ENCODE measurements around the gene S100P.
"Not testable (repeated sequence)": the region's sequence is repeated elsewhere in the genome, so short reads cannot be mapped to it uniquely, and the experiment has no call there.

The S100P gene

DNA sequence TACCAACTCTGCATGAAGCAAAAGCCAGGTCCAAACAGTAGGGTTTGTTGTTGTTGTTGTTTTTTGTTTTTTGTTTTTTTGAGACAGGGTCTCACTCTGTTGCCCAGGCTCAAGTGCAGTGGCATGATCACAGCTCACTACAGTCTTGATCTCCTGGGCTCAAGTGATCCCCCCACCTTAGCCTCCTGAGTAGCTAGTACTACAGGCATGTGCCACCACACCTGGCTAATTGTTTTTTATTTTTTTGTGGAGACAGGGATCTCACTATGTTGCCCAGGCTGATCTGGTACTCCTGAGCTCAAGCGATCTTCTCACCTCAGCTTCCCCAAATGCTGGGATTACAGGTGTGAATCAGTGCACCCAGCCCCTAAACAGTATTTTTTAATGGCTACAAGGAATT, 6.2 kb downstream of the S100P start:
- no peak for DNase-seq

GRCh38 chr4:6701371-6701770, 7.7 kb downstream of the S100P start:
- DNase-seq: no peak

DNA sequence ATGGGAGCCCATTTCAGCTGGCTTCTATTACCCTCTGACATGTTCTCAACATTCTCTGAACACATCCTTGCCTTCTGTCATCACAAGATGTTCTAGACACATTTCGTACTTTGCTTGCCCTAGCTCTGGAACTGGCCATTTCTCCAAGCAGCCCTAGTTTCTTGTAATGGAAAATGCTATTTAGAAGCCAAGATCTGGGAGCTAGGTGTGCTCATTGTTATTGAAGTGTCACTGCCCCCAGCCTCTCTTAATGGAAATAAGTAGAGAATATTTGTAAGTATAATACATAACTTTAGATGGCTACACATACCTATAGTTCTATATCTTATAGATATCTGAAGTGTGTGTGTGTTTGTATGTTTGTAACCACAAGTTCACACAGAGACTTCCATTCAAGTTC, 9.1 kb downstream of the S100P start:
- DNase-seq: no peak

DNA sequence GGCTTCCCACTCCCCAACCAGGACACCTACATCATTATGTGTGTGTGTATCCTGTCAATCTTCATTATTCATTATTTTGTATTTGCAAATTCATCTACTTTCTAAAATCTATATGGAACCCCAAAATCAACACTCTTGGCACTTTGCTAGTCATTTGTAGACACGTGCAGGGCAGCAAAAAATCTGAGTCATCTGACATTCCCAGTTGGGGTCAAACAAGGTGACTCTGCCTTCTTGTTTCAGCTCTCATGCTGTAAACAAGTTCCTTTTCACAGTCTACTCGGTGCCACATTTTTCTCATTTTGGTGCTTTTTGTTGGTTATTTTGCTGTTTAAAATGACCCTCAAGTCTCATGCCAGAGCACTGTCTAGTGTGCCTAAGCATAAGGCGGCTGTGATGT, 10.1 kb downstream of the S100P start:
- DNase-seq: no peak

GRCh38 chr4:6705646-6706045, 12.0 kb downstream of the S100P start:
- DNase-seq: no peak

- no peak for DNase-seq
These were observed 12.5 kb downstream of the S100P start for GRCh38 chr4:6706173-6706572.

GRCh38 chr4:6709230-6710114, 15.8 kb downstream of the S100P start, which contains the start of gene MRFAP1L1:
MRFAP1L1 (minus strand) TSS chr4:6709865; CDS start chr4:6709629, 236 bp downstream.
- DNase-seq: peak; percentile 97 to 99

DNA sequence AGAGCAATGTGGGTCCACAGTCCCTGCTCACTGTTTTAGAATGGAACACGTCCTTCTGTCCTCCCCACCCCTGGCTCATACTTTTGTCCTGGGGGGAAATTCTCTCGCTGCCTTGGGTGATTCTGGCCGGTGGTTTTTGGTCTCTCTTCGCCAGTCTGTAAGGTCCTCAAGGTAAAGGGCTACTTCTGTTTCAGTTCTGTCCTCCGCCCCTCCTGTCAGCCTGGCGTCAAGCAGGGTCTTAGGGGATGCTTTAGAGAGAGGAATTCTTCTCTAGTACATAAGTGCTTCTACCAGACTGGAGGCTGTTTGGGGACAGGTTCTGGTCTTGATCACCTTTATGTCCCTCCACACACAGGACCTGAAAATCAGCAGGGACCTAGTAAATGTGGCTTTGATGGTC, 16.6 kb downstream of the S100P start:
- DNase-seq: no peak

DNA sequence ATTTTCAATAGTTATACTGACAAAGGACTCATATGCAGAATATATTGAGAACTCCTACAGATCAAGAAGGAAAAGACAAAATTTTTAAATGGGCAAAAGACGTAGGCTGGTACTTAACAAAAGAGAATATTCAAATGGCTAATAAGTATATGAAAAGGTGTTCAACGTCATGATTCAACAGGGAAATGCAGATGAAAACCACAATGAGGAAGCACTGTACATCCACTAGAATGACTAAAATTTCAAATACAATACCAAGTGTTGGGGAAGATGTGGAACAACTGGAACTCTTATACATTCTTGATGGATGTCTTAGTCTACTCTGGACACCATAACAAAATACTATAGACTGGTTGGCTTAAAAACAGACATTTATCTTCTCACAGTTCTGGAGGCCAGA, 17.3 kb downstream of the S100P start:
- no peak for DNase-seq

GRCh38 chr4:6714954-6715353, 21.3 kb downstream of the S100P start:
- no peak for DNase-seq

DNA sequence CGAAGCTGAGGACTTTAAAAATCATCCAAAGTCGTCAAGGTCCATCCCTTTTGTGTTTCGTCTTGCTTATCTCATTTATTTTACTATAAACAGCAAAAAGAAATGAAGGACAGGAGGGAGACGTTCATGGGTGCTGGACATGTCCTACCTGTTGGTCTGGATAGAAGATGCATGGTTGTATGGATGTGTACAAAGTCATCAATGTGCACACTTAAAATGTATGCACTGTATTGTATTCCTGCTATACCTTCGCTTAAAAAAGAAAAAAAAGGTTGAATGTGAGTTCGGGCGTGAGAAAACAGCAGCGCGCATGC, 22.0 kb downstream of the S100P start:
- no peak for DNase-seq

DNA sequence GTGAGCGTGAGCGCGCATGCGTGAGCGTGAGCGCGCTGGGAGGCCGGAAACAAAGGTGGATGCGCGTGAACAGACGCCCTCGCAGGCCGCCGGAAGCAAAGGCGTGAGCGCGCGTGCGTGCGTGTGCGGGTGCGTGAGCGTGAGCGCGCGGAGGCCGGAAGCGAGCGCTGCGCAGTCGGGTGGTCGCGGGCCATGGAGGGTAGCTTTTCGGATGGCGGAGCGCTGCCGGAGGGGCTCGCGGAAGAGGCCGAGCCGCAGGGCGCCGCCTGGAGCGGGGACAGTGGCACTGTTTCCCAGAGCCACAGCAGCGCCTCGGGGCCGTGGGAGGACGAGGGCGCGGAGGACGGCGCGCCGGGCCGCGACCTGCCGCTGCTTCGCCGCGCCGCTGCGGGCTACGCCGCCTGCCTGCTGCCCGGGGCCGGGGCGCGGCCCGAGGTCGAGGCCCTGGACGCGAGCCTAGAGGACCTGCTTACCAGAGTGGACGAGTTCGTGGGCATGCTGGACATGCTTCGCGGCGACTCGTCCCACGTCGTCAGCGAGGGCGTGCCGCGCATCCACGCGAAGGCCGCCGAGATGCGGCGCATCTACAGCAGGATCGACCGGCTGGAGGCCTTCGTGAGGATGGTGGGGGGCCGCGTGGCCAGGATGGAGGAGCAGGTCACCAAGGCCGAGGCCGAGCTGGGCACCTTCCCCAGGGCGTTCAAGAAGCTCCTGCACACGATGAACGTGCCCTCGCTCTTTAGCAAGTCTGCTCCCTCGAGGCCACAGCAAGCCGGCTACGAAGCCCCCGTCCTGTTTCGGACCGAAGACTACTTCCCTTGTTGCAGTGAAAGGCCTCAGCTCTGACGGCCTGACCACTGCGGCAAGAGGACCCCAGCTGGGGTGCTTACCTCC, 22.6 kb downstream of the S100P start, which contains the start of gene BLOC1S4:
Gene BLOC1S4 (plus strand): TSS at position 157 of the 894 bp plus-strand sequence. CDS start 36 bp downstream, at position 193.
- peak; percentile 92 to 95 for DNase-seq

DNA sequence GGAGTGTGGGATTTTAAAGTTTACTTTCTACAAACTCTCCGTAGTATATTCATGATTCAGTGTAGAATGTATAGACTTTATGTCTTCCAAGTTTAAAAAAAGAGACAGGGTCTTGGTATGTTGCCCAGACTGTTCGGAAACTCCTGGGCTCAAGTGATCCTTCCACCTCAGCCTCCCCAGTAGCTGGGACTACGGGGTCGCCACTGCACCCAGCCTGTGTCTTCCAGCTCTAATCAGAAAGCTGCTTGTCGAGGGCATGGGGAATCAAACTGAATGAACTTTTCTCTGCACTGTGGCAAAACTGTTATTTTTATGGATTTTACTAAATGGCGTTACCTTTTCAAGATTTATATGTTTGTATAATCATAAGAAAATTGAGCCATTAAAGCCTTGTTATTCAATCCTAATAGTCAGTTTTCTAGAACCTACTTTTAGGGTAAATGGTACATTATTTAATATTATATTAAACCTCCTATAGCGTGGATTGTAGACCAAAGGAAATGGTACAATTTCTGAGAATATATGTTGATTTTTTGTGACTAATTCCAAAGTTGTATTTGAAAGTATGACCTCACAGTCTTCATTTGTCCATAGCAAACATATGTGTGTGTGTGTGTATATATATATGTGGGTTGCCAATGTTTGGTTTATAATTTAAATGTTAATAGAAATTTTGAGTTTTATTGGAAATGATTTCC, 23.4 kb downstream of the S100P start:
- no peak for DNase-seq

DNA sequence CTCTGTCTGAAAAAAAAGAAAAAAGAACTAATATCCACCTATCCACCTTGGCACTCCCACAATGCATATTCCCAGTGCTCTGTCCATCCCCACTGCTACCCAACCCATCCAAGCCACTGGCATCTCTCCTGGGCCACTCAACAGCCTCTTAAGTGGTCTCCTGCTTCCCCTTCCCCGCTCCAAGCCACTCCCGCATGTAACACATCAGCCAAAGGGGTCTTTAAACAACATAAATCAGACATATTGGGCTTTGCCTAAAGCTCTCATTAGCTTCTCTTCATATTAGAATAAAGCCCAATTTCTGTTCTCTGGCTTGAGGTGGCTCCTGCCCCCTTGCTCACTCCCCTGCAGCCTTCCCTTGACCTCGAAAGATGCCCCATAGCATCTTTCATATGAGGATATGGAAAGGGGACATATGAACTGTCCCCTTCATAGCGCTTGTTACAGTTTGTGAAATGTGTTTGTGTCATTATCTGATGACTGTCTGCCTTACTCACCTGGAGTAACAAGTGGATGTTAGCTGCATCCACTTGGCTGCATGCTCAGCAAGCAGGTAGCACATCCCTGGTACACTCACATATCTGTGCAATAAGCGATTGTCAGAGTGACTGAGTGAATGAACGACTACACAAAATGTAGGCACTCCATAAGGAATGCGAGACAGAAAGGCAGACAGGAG, 25.4 kb downstream of the S100P start:
- no peak for DNase-seq

DNA sequence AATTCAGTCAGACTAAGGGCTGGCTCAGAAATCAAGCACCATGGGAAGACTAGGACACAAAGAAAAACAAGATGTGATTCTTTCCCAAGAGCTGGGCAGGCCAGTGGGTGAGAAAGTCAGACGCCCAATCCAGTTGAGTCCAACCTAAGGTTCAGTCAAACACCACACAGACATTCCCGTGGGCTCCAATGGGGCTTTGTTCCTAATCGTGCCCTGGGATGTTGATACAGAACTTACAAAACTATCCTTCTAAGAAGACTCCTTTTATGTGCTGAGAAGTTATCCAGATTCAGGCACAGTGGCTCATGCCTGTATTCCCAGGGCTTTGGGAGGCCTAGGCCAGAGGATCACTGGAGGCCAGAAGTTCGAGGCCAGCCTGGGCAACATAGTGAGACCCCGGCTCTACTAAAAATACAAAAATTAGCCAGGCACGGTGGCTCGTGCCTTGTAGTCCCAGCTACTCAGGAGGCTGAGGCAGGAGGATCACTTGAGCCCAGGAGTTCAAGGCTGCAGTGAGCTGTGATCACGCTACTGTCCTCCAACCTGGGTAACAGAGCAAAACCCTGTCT, 26.0 kb downstream of the S100P start:
- DNase-seq: no peak

- peak; percentile 69 to 74 for DNase-seq
These were observed 26.6 kb downstream of the S100P start for GRCh38 chr4:6720202-6720699.

DNA sequence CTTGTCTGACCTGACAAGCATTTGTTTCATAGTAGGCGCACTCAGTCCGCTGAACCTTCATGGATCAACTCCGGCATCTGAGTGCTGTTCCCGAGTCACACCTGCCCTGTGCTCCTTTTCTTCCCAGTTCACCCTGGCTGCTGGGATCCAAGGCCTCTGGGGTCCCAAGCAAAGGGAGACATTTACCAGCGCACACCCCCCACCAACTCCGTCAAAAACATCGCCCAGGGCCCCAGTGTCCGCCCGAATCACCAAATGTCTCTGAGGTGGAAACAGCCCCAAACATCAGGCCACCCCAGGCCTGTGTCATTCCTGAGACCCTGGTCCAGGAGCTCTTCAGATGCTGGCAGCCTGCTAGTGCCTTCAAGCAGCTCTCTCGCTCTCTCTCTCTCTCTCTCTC, 27.4 kb downstream of the S100P start:
- DNase-seq: no peak

GRCh38 chr4:6722891-6723290, 29.2 kb downstream of the S100P start:
- DNase-seq: no peak

DNA sequence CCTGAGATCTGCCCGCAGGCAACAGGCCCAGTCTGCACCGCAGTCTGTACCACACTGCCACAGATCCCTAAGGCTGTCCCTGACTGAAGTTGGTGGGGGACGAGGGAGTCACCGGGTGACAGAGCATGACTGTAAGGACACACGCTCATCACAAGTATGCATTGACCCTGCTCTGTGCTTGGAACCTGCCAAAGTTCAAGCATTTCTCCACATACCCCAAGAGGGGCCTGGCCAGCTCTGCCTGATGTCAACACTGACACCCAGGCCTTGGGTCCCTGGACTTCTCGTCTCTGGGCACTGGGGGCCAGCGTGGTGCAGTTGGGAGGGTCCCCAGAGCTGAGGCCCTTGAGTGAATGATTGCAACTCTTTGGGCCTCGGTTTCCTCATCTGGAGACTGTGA, 30.2 kb downstream of the S100P start:
- no peak for DNase-seq

- DNase-seq: no peak
These were observed 30.9 kb downstream of the S100P start for GRCh38 chr4:6724421-6725111.

DNA sequence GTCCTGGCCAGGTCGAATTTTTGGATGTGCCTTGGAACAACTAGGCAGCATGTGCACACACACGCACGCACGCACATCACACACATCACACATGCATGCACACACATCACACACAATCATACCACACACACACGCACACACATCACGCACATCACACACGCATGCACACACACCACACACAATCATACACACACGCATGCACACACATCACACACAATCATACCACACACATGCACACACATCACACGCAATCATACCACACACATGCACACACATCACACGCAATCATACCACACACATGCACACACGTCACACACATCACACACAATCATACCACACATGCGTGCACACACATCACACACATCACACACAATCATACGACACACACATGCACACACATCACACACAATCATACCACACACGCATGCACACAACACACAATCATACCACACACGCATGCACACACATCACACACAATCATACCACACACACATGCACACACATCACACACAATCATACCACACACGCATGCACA, 31.8 kb downstream of the S100P start:
- not testable (repeated sequence) for DNase-seq

All from NCI-H2081 (cell line).